GM23338 (cell line): Measurements from ENCODE around the gene ERC1. TPM values are rescaled to one million over a fixed set of nuclear protein-coding genes. Genes with fewer than 3 reads are reported as not detected.

Source experiments
- ATAC-seq: fragments of 200-7000 bp; cut with Tn5 transposase; 3 replicates; pipeline ENCODE4 v1.9.1; 2020
- DNase-seq: peaks from one replicate; pipeline ENCODE4 v3.0.0-alpha.2; 2015; ENCODE audit warnings: low spot score
- H2AFZ ChIP-seq: fragments of 200-600 bp; sonication (generic); 2 replicates; pipeline ENCODE4 v1.8.0; 2016; ENCODE audit warnings: antibody characterized with exemption, mild to moderate bottlenecking, moderate library complexity
- H3F3A ChIP-seq: fragments of 200-600 bp; sonication (generic); replicated peaks from 2 replicates; pipeline ENCODE4 v1.8.0; 2017; ENCODE audit warnings: antibody characterized with exemption, mixed run types, low read depth
- H3K27ac ChIP-seq: fragments of 200-600 bp; sonication (generic); 2 replicates; pipeline ENCODE4 v1.6.1; 2016; ENCODE audit warnings: low read depth
- H3K27me3 ChIP-seq: fragments of 200-600 bp; sonication (generic); 2 replicates; pipeline ENCODE4 v1.8.0; 2016; ENCODE audit warnings: mild to moderate bottlenecking, mixed run types, moderate library complexity; ENCODE audit not compliant: insufficient read depth
- H3K36me3 ChIP-seq: fragments of 200-600 bp; sonication (generic); 2 replicates; pipeline ENCODE4 v1.8.0; 2016; ENCODE audit warnings: mild to moderate bottlenecking; ENCODE audit not compliant: insufficient read depth
- H3K4me1 ChIP-seq: fragments of 200-600 bp; sonication (generic); 2 replicates; pipeline ENCODE4 v1.8.0; 2016; ENCODE audit warnings: mild to moderate bottlenecking, moderate library complexity; ENCODE audit not compliant: insufficient read depth
- H3K4me2 ChIP-seq: fragments of 200-600 bp; sonication (generic); 2 replicates; pipeline ENCODE4 v1.7.1; 2017; ENCODE audit warnings: mixed run types
- H3K4me3 ChIP-seq: fragments of 200-600 bp; sonication (generic); 2 replicates; pipeline ENCODE4 v1.6.1; 2016; ENCODE audit warnings: mixed run types
- H3K79me2 ChIP-seq: fragments of 200-600 bp; sonication (generic); replicated peaks from 2 replicates; pipeline ENCODE4 v1.8.0; 2017; ENCODE audit warnings: mild to moderate bottlenecking; ENCODE audit not compliant: insufficient read depth
- H3K9me2 ChIP-seq: fragments of 200-600 bp; sonication (generic); 2 replicates; pipeline ENCODE4 v1.8.0; 2017; ENCODE audit not compliant: insufficient read depth
- H4K20me1 ChIP-seq: fragments of 200-600 bp; sonication (generic); replicated peaks from 2 replicates; pipeline ENCODE4 v1.8.0; 2017; ENCODE audit warnings: mild to moderate bottlenecking; ENCODE audit not compliant: insufficient read depth
- H3K27ac Mint-ChIP-seq: 2 replicates; pipeline ENCODE4 v1.8.0; 2020; ENCODE audit warnings: inconsistent platforms, mild to moderate bottlenecking, moderate library complexity, mixed read lengths
- H3K27me3 Mint-ChIP-seq: 3 replicates; pipeline ENCODE4 v1.8.0; 2022; ENCODE audit warnings: low read depth, mild to moderate bottlenecking, moderate library complexity, mixed read lengths, inconsistent platforms; ENCODE audit not compliant: insufficient read depth, poor library complexity
- H3K36me3 Mint-ChIP-seq: 3 replicates; pipeline ENCODE4 v1.8.0; 2021; ENCODE audit warnings: low read depth, mild to moderate bottlenecking, inconsistent platforms, moderate library complexity, mixed read lengths
- H3K4me1 Mint-ChIP-seq: 3 replicates; pipeline ENCODE4 v1.8.0; 2020; ENCODE audit warnings: mild to moderate bottlenecking, inconsistent platforms, mixed read lengths
- H3K4me3 Mint-ChIP-seq: 3 replicates; pipeline ENCODE4 v1.8.0; 2021; ENCODE audit warnings: moderate library complexity, mild to moderate bottlenecking, inconsistent platforms, mixed read lengths
- H3K9me3 Mint-ChIP-seq: 3 replicates; pipeline ENCODE4 v1.8.0; 2020; ENCODE audit warnings: moderate library complexity, mild to moderate bottlenecking, inconsistent platforms, mixed read lengths
- CREB1 ChIP-seq: fragments of 250-450 bp; sonication (Bioruptor Pico); IDR thresholded peaks from 2 replicates; pipeline ENCODE4 v1.5.0; 2020; ENCODE audit warnings: low read depth, mild to moderate bottlenecking, moderate library complexity
- ZNF114 ChIP-seq: fragments of 250-450 bp; sonication (Bioruptor Pico); IDR thresholded peaks from 2 replicates; pipeline ENCODE4 v1.5.0; 2020; ENCODE audit warnings: mild to moderate bottlenecking, moderate library complexity
- polyA plus RNA-seq: library from polyadenylated mRNA; unstranded; fragments of >200 nt; fragmentation: Nextera tagmentation; extraction: Ambion mirVana; gene quantifications from 2 replicates; pipeline ENCODE4 v1.2.1, GENCODE V29; 2016
- total RNA-seq: library from RNA; depleted of rRNA; stranded (reverse); fragments of >200 nt; shearing (Covaris generic); gene quantifications from 2 replicates; pipeline ENCODE4 v1.2.3, GENCODE V29; 2014
- TF ChIP-seq, protein P1 (sequence below): fragments of 250-450 bp; sonication (Bioruptor Pico); IDR thresholded peaks from 2 replicates; pipeline ENCODE4 v1.5.0; 2020; ENCODE audit warnings: mild to moderate bottlenecking, moderate library complexity
- TF ChIP-seq, protein P2 (sequence below): IDR thresholded peaks from 2 replicates; pipeline ENCODE4 v1.6.1; 2016; ENCODE audit warnings: antibody characterized with exemption
- TF ChIP-seq, protein P3 (sequence below): IDR thresholded peaks from one replicate; pipeline ENCODE4 v1.6.1; 2018; ENCODE audit warnings: antibody characterized with exemption; ENCODE audit not compliant: unreplicated experiment

The ERC1 gene
- total and polyA plus RNA-seq, 2 experiments from 2014 or later = 28.1 to 35.3 TPM

DNA sequence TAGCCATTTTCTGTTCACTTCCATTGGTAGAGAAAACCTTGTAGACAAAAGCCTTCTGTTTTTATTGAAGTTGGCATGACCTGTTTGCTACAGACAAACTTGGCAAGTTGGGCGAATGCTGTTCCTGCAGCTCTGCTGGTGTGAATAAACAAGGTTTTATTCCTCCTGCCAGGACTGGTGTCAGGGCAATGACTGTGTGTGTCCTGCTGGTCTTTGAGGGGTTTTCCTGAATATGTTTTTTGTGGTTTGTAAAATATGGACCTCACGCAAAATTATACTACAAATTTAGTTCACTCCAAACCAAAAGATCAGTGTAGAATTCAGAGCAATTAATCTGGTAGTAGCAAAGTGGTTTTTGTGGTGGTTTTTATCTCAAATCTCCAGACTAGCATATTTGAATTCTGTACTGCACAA, 140.8 kb downstream of the ERC1 start (continued):
- TF ChIP-seq, protein P1, sequence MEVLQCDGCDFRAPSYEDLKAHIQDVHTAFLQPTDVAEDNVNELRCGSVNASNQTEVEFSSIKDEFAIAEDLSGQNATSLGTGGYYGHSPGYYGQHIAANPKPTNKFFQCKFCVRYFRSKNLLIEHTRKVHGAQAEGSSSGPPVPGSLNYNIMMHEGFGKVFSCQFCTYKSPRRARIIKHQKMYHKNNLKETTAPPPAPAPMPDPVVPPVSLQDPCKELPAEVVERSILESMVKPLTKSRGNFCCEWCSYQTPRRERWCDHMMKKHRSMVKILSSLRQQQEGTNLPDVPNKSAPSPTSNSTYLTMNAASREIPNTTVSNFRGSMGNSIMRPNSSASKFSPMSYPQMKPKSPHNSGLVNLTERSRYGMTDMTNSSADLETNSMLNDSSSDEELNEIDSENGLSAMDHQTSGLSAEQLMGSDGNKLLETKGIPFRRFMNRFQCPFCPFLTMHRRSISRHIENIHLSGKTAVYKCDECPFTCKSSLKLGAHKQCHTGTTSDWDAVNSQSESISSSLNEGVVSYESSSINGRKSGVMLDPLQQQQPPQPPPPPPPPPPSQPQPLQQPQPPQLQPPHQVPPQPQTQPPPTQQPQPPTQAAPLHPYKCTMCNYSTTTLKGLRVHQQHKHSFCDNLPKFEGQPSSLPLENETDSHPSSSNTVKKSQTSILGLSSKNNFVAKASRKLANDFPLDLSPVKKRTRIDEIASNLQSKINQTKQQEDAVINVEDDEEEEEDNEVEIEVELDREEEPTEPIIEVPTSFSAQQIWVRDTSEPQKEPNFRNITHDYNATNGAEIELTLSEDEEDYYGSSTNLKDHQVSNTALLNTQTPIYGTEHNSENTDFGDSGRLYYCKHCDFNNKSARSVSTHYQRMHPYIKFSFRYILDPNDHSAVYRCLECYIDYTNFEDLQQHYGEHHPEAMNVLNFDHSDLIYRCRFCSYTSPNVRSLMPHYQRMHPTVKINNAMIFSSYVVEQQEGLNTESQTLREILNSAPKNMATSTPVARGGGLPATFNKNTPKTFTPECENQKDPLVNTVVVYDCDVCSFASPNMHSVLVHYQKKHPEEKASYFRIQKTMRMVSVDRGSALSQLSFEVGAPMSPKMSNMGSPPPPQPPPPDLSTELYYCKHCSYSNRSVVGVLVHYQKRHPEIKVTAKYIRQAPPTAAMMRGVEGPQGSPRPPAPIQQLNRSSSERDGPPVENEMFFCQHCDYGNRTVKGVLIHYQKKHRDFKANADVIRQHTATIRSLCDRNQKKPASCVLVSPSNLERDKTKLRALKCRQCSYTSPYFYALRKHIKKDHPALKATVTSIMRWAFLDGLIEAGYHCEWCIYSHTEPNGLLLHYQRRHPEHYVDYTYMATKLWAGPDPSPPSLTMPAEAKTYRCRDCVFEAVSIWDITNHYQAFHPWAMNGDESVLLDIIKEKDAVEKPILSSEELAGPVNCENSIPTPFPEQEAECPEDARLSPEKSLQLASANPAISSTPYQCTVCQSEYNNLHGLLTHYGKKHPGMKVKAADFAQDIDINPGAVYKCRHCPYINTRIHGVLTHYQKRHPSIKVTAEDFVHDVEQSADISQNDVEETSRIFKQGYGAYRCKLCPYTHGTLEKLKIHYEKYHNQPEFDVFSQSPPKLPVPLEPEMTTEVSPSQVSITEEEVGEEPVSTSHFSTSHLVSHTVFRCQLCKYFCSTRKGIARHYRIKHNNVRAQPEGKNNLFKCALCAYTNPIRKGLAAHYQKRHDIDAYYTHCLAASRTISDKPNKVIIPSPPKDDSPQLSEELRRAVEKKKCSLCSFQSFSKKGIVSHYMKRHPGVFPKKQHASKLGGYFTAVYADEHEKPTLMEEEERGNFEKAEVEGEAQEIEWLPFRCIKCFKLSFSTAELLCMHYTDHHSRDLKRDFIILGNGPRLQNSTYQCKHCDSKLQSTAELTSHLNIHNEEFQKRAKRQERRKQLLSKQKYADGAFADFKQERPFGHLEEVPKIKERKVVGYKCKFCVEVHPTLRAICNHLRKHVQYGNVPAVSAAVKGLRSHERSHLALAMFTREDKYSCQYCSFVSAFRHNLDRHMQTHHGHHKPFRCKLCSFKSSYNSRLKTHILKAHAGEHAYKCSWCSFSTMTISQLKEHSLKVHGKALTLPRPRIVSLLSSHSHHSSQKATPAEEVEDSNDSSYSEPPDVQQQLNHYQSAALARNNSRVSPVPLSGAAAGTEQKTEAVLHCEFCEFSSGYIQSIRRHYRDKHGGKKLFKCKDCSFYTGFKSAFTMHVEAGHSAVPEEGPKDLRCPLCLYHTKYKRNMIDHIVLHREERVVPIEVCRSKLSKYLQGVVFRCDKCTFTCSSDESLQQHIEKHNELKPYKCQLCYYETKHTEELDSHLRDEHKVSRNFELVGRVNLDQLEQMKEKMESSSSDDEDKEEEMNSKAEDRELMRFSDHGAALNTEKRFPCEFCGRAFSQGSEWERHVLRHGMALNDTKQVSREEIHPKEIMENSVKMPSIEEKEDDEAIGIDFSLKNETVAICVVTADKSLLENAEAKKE (CRISPR knock-in tag) = no peak

DNA sequence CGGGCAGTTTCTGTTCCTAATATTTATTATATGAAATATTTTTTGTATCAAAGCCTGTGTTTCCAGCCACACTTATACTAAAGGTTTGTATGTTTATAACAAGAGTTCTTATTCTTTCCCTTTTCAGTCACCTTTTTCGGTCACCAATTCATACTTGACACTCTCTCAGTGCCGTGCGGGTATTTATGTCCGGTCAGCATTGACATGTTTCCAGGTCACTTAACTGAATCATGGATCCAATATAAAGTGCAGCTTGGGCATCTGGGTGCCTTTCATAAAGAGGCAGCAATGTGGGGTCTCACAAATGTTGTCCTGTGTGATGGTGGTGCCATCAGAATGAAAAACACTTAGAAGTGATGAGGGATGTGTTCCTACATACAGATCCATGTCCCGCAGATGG, 141.3 kb downstream of the ERC1 start:
- no peaks in the 10 kb centered on the region for H3K79me2 ChIP-seq
- Mint-ChIP-seq H3K4me1 (peaks cover 5% of the 10 kb centered on the region; the same call in 2 of the 3 replicates), H3K27ac (no peak overlapping the region), H3K4me3 (no peak overlapping the region), H3K27me3 (no peaks in the 10 kb centered on the region), H3K36me3 (peaks cover 5% of the 10 kb centered on the region; the same call in 2 of the 3 replicates), H3K9me3 (no peaks in the 10 kb centered on the region)
- no peak for DNase-seq
- no peak overlapping the region for H3K27ac ChIP-seq
- H3K27me3 ChIP-seq = no peaks in the 10 kb centered on the region
- no peak overlapping the region for H3K4me2 ChIP-seq
- peaks cover 3% of the 10 kb centered on the region; the same call in 1 of the 2 replicates for H4K20me1 ChIP-seq
- no peaks in the 10 kb centered on the region for H3K4me1 ChIP-seq
- no peaks in the 10 kb centered on the region for H3K9me2 ChIP-seq
- H2AFZ ChIP-seq = no peak overlapping the region
- H3K4me3 ChIP-seq = no peak overlapping the region
- TF ChIP-seq, protein P2, sequence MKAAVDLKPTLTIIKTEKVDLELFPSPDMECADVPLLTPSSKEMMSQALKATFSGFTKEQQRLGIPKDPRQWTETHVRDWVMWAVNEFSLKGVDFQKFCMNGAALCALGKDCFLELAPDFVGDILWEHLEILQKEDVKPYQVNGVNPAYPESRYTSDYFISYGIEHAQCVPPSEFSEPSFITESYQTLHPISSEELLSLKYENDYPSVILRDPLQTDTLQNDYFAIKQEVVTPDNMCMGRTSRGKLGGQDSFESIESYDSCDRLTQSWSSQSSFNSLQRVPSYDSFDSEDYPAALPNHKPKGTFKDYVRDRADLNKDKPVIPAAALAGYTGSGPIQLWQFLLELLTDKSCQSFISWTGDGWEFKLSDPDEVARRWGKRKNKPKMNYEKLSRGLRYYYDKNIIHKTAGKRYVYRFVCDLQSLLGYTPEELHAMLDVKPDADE = no peak
- TF ChIP-seq ZNF114 (no peak), CREB1 (no peak)
- TF ChIP-seq, protein P3, sequence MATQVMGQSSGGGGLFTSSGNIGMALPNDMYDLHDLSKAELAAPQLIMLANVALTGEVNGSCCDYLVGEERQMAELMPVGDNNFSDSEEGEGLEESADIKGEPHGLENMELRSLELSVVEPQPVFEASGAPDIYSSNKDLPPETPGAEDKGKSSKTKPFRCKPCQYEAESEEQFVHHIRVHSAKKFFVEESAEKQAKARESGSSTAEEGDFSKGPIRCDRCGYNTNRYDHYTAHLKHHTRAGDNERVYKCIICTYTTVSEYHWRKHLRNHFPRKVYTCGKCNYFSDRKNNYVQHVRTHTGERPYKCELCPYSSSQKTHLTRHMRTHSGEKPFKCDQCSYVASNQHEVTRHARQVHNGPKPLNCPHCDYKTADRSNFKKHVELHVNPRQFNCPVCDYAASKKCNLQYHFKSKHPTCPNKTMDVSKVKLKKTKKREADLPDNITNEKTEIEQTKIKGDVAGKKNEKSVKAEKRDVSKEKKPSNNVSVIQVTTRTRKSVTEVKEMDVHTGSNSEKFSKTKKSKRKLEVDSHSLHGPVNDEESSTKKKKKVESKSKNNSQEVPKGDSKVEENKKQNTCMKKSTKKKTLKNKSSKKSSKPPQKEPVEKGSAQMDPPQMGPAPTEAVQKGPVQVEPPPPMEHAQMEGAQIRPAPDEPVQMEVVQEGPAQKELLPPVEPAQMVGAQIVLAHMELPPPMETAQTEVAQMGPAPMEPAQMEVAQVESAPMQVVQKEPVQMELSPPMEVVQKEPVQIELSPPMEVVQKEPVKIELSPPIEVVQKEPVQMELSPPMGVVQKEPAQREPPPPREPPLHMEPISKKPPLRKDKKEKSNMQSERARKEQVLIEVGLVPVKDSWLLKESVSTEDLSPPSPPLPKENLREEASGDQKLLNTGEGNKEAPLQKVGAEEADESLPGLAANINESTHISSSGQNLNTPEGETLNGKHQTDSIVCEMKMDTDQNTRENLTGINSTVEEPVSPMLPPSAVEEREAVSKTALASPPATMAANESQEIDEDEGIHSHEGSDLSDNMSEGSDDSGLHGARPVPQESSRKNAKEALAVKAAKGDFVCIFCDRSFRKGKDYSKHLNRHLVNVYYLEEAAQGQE = no peak
- no peaks in the 10 kb centered on the region for H3K36me3 ChIP-seq
- H3F3A ChIP-seq = no peaks in the 10 kb centered on the region
- ATAC-seq = no peak
